ENCODE data around the gene PEG3.
"Not testable (repeated sequence)": the region's sequence is repeated elsewhere in the genome, so short reads cannot be mapped to it uniquely, and the experiment has no call there.

PEG3 gene

DNA sequence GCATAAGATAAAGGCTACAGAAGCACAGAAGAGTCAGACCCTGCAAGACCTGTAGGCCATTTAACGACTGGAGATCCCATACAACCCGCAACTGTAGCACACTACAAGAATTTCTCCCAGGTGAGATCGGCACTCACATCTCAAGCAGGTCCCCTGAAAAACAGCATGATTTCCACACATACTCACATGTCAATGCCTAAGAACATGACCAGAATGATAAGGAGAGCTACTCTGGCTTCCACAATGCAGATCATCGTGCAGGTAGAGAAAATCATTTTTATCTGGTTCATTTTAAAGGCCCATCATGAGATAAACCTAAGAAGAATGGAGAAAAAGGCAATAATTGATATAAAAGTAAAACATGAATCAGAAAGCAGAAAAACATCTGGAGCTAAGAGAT, 17.5 kb upstream of the PEG3 start:
- Histone ChIP-seq H3K4me1 (ENCODE audit: insufficient read depth, low read length) (no peaks in the 10 kb centered on the region), H3K9ac (ENCODE audit: low read depth, low read length) (no peak overlapping the region), H3K36me3 (ENCODE audit: insufficient read depth, low read length) (no peaks in the 10 kb centered on the region), H3K9me3 (ENCODE audit: control insufficient read depth, insufficient read depth, low read length) (no peaks in the 10 kb centered on the region)

DNA sequence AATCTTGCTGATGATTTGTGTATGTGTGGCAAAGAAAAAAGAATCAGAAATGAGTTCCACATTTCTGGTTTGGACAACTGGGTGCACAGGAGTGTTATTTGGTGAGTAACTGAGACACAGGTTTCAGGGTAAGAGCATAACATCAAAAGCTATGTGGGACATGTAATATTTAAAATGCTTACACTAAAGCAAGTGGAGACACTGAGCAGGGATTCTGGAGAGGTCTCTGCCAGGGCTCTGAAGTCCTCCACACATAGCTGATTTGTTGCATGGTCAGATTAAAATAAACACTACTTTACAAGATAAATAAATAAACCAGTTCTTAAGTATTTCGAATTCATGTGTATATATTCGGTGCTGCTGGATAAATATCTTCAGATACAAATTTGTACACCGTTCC, 16.3 kb upstream of the PEG3 start:
- Histone ChIP-seq H3K9me3 (ENCODE audit: control insufficient read depth, insufficient read depth, low read length) (no peaks in the 10 kb centered on the region), H3K9ac (ENCODE audit: low read depth, low read length) (no peak overlapping the region), H3K36me3 (ENCODE audit: insufficient read depth, low read length) (no peaks in the 10 kb centered on the region), H3K4me1 (ENCODE audit: insufficient read depth, low read length) (no peaks in the 10 kb centered on the region)

DNA sequence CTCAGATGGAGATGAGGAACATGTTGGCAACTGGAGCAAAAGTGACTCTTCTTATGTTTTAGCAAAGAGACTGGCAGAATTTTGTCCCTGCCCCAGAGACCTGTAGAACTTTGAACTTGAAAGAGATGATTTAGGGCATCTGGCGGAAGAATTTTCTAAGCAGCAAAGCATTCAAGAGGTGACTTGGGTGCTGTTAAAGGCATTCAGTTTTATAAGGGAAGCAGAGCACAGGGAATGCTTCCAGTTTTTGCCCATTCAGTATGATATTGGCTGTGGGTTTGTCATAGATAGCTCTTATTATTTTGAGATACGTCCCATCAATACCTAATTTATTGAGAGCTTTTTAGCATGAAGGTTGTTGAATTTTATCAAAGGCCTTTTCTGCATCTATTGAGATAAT, 11.8 kb upstream of the PEG3 start:
- H3K36me3 ChIP-seq (ENCODE audit: insufficient read depth, low read length); H3K9me3 ChIP-seq (ENCODE audit: control insufficient read depth, insufficient read depth, low read length); H3K9ac ChIP-seq (ENCODE audit: low read depth, low read length); H3K4me1 ChIP-seq (ENCODE audit: insufficient read depth, low read length): not testable (repeated sequence)

DNA sequence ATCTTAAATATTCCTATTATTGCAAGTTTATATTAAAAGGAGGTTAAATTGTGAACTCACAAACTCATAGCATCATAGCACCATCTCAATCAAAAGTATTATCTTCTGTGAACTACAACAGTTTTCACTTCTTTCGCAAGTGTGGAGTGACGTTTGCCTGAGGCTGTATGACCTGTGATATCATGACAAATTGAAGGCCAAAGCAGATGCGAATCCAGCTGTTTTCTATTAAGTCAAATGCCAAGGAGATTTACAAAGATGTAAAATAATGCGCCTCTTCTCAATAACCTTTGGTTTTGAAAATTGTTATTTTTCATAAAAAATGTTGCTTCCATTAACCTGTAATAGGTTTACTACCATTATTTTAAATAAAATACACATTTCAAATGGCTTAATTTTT, 7.6 kb upstream of the PEG3 start:
- H3K36me3 ChIP-seq (ENCODE audit: insufficient read depth, low read length): no peaks in the 10 kb centered on the region
- no peaks in the 10 kb centered on the region for H3K9me3 ChIP-seq (ENCODE audit: control insufficient read depth, insufficient read depth, low read length)
- H3K4me1 ChIP-seq (ENCODE audit: insufficient read depth, low read length): no peaks in the 10 kb centered on the region
- H3K9ac ChIP-seq (ENCODE audit: low read depth, low read length): no peak overlapping the region

DNA sequence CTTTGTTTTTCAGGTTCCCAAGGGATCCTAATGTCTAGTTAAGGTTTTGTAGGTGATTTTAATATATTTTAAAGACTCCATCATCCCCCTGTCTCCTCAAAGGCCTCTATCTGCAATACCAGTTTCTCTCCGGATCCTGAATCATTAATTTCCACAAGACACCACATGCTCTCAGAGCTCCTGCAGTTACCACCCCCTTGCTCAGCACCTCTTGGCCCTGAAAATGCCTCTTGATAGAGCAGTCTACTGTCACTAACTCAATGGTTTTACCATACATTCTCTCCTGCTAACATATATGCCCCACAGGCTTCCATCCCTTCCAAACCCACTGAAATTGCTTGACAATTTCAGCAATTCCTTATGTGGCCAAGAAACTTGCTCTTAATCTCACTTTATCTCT, 1.9 kb upstream of the PEG3 start:
- Histone ChIP-seq H3K36me3 (ENCODE audit: insufficient read depth, low read length) (no peaks in the 10 kb centered on the region), H3K4me1 (ENCODE audit: insufficient read depth, low read length) (no peaks in the 10 kb centered on the region), H3K9me3 (ENCODE audit: control insufficient read depth, insufficient read depth, low read length) (no peaks in the 10 kb centered on the region), H3K9ac (ENCODE audit: low read depth, low read length) (no peak overlapping the region)

DNA sequence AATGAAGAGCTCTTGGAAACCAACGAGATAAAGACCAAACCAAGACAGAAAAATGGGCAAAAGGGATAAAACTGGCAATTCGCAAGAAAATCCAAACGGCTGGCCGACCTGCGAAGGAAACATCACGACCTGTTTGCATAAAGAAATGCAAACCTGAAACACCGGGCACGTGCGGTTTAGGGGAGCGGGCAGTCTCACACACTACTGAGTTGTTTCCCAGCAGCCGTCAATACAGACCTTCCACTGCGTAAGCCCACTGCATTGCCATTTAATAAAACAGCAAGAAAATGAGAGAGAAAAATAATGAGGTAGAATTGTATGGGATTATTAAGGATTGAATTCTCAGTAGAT, 642 bp upstream of the PEG3 start:
- Histone ChIP-seq H3K9ac (ENCODE audit: low read depth, low read length) (no peak overlapping the region), H3K4me1 (ENCODE audit: insufficient read depth, low read length) (no peaks in the 10 kb centered on the region), H3K9me3 (ENCODE audit: control insufficient read depth, insufficient read depth, low read length) (no peaks in the 10 kb centered on the region), H3K36me3 (ENCODE audit: insufficient read depth, low read length) (no peaks in the 10 kb centered on the region)

DNA sequence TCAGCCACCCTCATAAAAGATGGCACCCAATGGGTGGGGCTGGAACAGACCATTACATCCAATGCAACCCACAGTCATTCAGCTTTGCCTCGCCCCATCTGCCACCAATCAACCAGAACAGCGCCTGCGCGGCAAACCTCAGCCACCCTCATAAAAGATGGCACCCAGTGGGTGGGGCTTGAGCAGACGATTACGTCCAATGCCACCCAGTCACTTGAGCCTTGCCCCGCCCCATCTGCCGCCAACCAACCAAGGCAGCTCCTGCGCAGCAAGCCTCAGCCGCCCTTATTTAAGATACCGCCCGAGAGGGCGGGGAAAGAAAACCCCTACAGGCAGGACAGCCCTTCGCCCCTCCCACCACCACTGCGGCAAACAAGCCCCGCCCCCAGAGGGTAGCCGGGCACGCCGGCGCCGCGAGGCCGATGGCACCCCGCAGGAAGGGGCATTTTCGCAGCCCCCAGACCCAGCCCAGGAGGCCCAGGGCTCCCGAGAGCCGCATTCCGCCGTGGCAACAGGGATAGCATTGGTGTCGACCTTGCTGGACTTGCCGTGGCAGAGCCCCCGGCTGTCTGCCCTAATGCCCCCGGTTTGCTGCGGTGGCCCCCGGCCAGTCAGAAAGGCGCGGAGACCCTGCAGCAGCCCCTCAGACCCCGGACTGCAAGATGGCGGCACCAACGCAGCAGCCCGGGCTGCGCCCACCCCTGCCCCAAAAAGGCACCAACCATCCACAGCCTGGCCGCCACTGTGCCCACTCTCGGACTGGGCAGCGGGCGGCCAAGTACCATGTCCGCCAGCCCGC, 675 bp downstream of the PEG3 start:
- Histone ChIP-seq H3K9ac (ENCODE audit: low read depth, low read length) (no peak overlapping the region), H3K9me3 (ENCODE audit: control insufficient read depth, insufficient read depth, low read length) (no peaks in the 10 kb centered on the region), H3K4me1 (ENCODE audit: insufficient read depth, low read length) (no peaks in the 10 kb centered on the region), H3K36me3 (ENCODE audit: insufficient read depth, low read length) (no peaks in the 10 kb centered on the region)

DNA sequence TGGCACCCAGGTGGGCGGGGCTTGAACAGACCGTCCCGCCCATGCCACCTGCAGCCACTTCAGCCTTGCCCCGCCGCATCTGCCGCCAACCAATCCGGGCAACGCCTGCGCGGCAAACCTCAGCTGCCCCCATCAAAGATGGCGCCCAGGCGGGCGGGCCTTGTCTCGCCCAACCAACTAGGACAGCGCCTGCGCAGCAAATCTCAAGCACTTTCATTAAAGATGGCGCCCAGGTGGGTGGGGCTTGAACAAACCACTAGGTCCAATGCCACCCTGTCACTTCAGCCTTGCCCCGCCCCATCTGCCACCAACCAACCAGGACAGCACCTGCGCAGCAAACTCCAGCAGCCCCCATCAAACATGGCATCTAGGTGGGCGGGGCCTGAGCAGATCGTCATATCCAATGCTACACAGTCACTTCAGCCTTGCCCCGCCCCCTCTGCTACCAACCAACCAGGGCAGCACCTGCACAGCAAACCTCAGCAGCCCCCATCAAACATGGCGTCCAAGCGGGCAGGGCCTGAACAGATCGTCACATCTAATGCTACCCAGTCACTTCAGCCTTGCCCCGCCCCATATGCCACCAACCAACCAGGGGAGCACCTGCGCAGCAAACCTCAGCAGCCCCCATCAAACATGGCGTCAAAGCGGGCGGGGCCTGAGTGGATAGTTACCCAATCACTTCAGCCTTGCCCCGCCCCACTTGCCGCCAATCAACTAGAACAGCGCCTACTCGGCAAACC, 1.4 kb downstream of the PEG3 start:
- Histone ChIP-seq H3K9me3 (ENCODE audit: control insufficient read depth, insufficient read depth, low read length) (no peaks in the 10 kb centered on the region; the same call in 1 of the 2 replicates), H3K36me3 (ENCODE audit: insufficient read depth, low read length) (no peaks in the 10 kb centered on the region), H3K4me1 (ENCODE audit: insufficient read depth, low read length) (no peaks in the 10 kb centered on the region), H3K9ac (ENCODE audit: low read depth, low read length) (no peak overlapping the region)

DNA sequence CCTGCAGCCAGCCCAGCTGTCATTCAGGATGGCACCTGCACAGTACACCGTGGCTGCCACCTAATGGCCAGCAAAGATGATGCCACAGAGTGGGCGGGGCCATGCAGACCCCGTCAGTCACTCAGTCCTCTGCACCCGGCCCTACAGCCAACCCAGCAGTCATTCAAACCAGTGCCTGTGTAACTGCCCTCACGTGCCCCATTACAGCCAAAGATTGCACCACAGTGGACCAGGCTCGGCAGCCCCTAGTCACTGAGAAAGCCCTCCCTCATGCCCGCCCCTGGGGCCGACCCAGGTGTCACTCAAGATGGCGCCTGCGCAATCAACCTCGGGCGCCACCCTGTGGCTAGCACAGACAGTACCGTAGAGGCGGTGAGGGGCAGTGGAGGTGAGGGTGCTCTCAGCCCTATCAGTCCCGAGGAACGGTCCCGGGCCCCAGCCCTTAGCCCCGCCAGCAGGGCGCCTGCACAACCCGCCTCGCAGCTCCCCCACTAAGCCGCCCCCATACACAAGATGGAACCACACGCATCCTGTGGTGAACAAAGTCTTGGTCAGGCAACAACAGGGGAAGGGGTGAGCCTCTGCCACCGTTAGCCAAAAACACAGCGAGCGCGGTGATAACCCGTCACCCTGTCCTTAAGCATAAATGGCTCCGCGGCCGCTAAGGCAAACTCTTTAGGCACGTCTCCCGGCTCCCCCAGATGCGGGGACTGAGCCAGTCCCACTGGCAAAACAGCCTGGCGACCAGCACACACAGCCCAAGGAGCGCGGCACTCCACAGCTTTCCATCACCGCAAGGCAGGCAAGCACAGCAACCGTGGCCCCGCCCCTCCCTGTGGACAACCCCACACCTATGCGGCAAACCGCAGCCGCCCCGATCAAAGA, 2.3 kb downstream of the PEG3 start:
- Histone ChIP-seq H3K9ac (ENCODE audit: low read depth, low read length) (peak overlapping the region; percentile 11; the same call in 1 of the 2 replicates), H3K4me1 (ENCODE audit: insufficient read depth, low read length) (no peaks in the 10 kb centered on the region), H3K9me3 (ENCODE audit: control insufficient read depth, insufficient read depth, low read length) (no peaks in the 10 kb centered on the region; the same call in 1 of the 2 replicates), H3K36me3 (ENCODE audit: insufficient read depth, low read length) (no peaks in the 10 kb centered on the region)

DNA sequence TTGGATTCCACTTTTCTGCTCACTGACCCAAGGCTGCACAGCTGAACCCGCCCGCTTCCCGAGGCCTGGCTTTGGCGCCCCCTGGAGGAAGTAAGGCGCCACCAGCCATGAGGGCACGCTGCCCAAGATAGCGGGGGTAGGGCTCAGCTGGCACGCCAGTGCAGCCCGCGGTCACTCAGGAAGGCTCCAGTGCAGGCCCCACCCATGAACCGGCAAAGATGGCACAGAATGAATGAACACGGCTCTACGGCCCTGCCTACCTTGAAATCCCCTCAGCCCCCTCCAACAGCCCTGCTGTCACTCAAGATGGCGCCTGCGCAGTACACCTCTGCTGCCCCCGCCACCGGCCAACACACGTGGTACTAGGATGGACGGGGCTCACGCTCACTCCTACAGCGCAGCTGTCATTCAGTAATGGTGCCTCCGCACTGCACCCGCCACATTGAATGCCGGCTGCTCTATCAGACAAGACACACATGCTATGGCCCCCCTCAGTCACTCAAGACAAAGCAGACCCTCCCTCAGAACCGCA, 3.0 kb downstream of the PEG3 start:
- H3K36me3 ChIP-seq (ENCODE audit: insufficient read depth, low read length): no peaks in the 10 kb centered on the region
- H3K9ac ChIP-seq (ENCODE audit: low read depth, low read length): no peak overlapping the region
- H3K4me1 ChIP-seq (ENCODE audit: insufficient read depth, low read length): no peaks in the 10 kb centered on the region
- H3K9me3 ChIP-seq (ENCODE audit: control insufficient read depth, insufficient read depth, low read length): no peaks in the 10 kb centered on the region; the same call in 1 of the 2 replicates

DNA sequence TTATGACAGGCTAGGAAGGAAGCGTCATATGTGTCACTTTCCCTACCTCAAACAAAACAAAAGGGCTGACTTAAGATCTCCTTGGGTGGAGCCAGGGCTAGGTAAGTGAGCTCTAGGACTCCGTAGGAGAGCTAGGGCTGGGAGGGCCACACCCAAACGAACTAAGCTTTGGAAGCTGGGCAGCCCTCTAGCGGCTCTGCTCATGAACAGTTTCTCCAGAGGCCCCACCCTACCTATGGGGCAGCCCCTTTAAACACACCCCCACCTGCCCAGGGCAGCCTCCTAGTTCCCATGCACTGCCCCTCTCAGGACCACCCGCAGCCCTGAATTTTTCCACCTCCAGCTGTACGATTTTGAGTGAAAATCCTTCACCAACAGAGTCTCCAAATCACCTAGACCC, 3.5 kb downstream of the PEG3 start:
- Histone ChIP-seq H3K9ac (ENCODE audit: low read depth, low read length) (no peak overlapping the region), H3K36me3 (ENCODE audit: insufficient read depth, low read length) (no peaks in the 10 kb centered on the region), H3K9me3 (ENCODE audit: control insufficient read depth, insufficient read depth, low read length) (no peaks in the 10 kb centered on the region; the same call in 1 of the 2 replicates), H3K4me1 (ENCODE audit: insufficient read depth, low read length) (no peaks in the 10 kb centered on the region)

DNA sequence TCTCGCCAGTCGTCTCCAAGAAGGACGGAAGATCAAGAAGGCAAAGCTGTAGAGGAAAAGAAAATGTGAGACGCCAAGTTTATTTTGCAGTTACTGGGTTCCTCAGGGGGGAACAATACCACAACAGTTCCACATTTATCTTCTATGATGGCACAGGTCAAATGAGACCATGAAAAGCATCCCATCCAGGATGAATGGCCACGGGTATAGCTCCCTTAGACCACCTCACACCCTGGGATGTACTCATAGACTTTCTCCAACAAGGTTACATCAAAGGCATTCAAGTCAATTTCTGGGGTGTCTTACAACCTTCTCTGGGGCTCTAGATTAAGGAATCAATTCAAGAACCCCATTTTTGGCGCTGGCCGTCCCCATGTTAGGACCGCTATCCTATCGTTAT, 4.5 kb downstream of the PEG3 start:
- Histone ChIP-seq H3K9me3 (ENCODE audit: control insufficient read depth, insufficient read depth, low read length) (no peaks in the 10 kb centered on the region; the same call in 1 of the 2 replicates), H3K36me3 (ENCODE audit: insufficient read depth, low read length) (no peaks in the 10 kb centered on the region)

DNA sequence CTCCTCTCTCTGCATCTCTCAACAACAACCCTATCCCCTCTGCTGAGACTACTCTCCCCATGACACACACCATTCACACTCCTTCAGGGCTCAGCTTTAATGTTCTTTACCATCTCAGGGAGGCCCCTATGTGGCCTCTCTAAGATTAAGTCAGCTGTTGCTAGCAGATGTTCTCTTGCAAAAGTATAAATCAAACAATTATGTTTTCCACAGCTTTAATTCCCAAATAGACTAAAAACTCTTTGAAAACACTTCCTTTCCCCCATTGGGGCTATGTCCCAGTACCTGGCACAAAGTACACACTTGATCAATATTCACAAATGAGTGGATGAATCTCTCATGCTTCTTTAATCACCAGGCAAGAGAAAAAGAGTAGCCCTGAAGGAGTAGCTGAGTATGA, 5.1 kb downstream of the PEG3 start:
- Histone ChIP-seq H3K4me1 (ENCODE audit: insufficient read depth, low read length) (no peaks in the 10 kb centered on the region), H3K36me3 (ENCODE audit: insufficient read depth, low read length) (no peaks in the 10 kb centered on the region), H3K9me3 (ENCODE audit: control insufficient read depth, insufficient read depth, low read length) (no peaks in the 10 kb centered on the region; the same call in 1 of the 2 replicates), H3K9ac (ENCODE audit: low read depth, low read length) (no peak overlapping the region)

More for the DNA sequence above, 4.5 kb downstream of the PEG3 start:
- Histone ChIP-seq H3K9ac (ENCODE audit: low read depth, low read length) (no peak overlapping the region), H3K4me1 (ENCODE audit: insufficient read depth, low read length) (no peaks in the 10 kb centered on the region)

All from ES-I3 (cell line).